ENCODE measurements around the gene NPM1. TPM values are rescaled to one million over a fixed set of nuclear protein-coding genes. Genes with fewer than 3 reads are reported as not detected.

Gene NPM1
- total RNA-seq, 1 experiment from 2014 or later, result 2,693 TPM

DNA sequence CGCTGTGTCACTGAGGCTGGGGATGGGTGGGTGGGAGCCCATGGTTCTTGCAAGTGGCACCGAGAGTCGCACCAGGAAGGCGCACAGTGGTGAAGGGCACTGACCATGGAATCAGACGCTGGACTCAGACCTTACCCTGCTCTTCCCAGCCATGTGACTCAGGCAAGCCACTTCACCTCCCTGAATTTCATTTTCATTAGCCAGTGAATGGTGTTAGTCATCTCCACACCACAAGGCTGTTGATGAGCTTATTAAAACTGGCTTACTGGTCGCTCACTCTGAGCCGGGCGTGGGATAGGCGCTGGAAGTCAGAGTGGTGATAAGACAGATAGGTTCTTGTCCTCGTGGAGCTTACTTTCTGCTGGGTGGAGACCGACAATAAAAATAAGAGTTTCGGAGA is 56.9 kb downstream of the NPM1 start:
- no peaks in the 10 kb centered on the region for H3K9me2 ChIP-seq (ENCODE audit: insufficient read depth)
- BruUV-seq (replicated peaks), result no TSS peak
- H3K79me2 ChIP-seq (ENCODE audit: insufficient read depth, low read length), result no peaks in the 10 kb centered on the region
- no peaks in the 10 kb centered on the region for H3K27me3 ChIP-seq (ENCODE audit: insufficient read depth, low read length)
- DNase-seq (ENCODE audit: low read depth, low spot score) (no peak), ATAC-seq (no peak)
- ChIA-PET RAD21 (ENCODE audit: low non-redundant PET in 1 of 2, low total read pairs in 2 of 2, uncharacterized antibody in 2 of 2, unreplicated experiment in 2 of 2) (no interaction called here), POLR2A (no interaction called here), CTCF (interaction anchor here (1.2 kb wide), 1 partner anchor 25 kb away, joined by 4 read pairs; the partner anchor contains the start of gene FGF18)
- TF ChIP-seq FOSL1 (IDR thresholded peaks at IDR 0.05; ENCODE audit: low read depth) (no peak), ZFX (IDR thresholded peaks at IDR 0.05) (no peak), POLR2AphosphoS5 (IDR thresholded peaks at IDR 0.05; ENCODE audit: low read depth, low read length) (no peak), SIN3A (IDR thresholded peaks at IDR 0.05; ENCODE audit: low read depth) (no peak), EZH2 (IDR thresholded peaks at IDR 0.05) (no peak), ZNF274 (IDR thresholded peaks at IDR 0.05; ENCODE audit: low read depth, low read length) (no peak)
- TF ChIP-seq, protein P1, sequence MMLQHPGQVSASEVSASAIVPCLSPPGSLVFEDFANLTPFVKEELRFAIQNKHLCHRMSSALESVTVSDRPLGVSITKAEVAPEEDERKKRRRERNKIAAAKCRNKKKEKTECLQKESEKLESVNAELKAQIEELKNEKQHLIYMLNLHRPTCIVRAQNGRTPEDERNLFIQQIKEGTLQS (IDR thresholded peaks at IDR 0.05), result no peak
- TF ChIP-seq, protein P2, sequence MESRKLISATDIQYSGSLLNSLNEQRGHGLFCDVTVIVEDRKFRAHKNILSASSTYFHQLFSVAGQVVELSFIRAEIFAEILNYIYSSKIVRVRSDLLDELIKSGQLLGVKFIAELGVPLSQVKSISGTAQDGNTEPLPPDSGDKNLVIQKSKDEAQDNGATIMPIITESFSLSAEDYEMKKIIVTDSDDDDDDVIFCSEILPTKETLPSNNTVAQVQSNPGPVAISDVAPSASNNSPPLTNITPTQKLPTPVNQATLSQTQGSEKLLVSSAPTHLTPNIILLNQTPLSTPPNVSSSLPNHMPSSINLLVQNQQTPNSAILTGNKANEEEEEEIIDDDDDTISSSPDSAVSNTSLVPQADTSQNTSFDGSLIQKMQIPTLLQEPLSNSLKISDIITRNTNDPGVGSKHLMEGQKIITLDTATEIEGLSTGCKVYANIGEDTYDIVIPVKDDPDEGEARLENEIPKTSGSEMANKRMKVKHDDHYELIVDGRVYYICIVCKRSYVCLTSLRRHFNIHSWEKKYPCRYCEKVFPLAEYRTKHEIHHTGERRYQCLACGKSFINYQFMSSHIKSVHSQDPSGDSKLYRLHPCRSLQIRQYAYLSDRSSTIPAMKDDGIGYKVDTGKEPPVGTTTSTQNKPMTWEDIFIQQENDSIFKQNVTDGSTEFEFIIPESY (IDR thresholded peaks at IDR 0.05; ENCODE audit: extremely low read depth, insufficient replicate concordance, low read length), result no peak
- TF ChIP-seq, protein P3, sequence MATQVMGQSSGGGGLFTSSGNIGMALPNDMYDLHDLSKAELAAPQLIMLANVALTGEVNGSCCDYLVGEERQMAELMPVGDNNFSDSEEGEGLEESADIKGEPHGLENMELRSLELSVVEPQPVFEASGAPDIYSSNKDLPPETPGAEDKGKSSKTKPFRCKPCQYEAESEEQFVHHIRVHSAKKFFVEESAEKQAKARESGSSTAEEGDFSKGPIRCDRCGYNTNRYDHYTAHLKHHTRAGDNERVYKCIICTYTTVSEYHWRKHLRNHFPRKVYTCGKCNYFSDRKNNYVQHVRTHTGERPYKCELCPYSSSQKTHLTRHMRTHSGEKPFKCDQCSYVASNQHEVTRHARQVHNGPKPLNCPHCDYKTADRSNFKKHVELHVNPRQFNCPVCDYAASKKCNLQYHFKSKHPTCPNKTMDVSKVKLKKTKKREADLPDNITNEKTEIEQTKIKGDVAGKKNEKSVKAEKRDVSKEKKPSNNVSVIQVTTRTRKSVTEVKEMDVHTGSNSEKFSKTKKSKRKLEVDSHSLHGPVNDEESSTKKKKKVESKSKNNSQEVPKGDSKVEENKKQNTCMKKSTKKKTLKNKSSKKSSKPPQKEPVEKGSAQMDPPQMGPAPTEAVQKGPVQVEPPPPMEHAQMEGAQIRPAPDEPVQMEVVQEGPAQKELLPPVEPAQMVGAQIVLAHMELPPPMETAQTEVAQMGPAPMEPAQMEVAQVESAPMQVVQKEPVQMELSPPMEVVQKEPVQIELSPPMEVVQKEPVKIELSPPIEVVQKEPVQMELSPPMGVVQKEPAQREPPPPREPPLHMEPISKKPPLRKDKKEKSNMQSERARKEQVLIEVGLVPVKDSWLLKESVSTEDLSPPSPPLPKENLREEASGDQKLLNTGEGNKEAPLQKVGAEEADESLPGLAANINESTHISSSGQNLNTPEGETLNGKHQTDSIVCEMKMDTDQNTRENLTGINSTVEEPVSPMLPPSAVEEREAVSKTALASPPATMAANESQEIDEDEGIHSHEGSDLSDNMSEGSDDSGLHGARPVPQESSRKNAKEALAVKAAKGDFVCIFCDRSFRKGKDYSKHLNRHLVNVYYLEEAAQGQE (IDR thresholded peaks at IDR 0.05; ENCODE audit: low read depth), result no peak
- H3K4me1 ChIP-seq (ENCODE audit: control insufficient read depth in 1 of 2, insufficient read depth in 2 of 2, low read length in 2 of 2), result peaks cover 2 to 10% of the 10 kb centered on the region in 2 experiments; a peak in 2 of 4 replicates
- no peak overlapping the region for H3K27ac ChIP-seq (ENCODE audit: low read depth, low read length)
- no peaks in the 10 kb centered on the region for H3K36me3 ChIP-seq (ENCODE audit: control insufficient read depth in 1 of 2, insufficient read depth in 2 of 2, low read length in 2 of 2)
- no peak overlapping the region for H2AFZ ChIP-seq (ENCODE audit: low read depth, low read length, poor library complexity, severe bottlenecking)
- no peaks in the 10 kb centered on the region for H4K20me1 ChIP-seq (ENCODE audit: insufficient read depth)
- H3K4me2 ChIP-seq (ENCODE audit: low read length), result peak overlapping the region; percentile 9; the same call in 1 of the 2 replicates
- H3K4me3 ChIP-seq (replicated peaks in 1 of 2; ENCODE audit: low read depth in 1 of 2, low read length in 2 of 2), result no peak overlapping the region
- H3K9me3 ChIP-seq (ENCODE audit: control insufficient read depth in 1 of 2, insufficient read depth in 1 of 2, low read depth in 1 of 2, low read length in 2 of 2), result no peaks in the 10 kb centered on the region
- no peak overlapping the region for H3K9ac ChIP-seq (ENCODE audit: low read length)
- intact Hi-C loops (cut with micrococcal nuclease), result no loop called here
